ENCODE results near the gene PRMT1.
"Not testable (repeated sequence)": the region's sequence is repeated elsewhere in the genome, so short reads cannot be mapped to it uniquely, and the experiment has no call there.

PRMT1 gene

GRCh38 chr19:49677231-49677900 is at the start of gene PRMT1:
TSS of gene PRMT1 (plus strand) at chr19:49677271. CDS start at chr19:49677281, 10 bp downstream.
- DNase-seq: no peak

GRCh38 chr19:49629659-49630058 is 47.4 kb upstream of the PRMT1 start:
- DNase-seq: no peak

- DNase-seq: no peak
These were observed 46.0 kb upstream of the PRMT1 start for GRCh38 chr19:49631014-49631588.

- DNase-seq: no peak
These were observed 45.4 kb upstream of the PRMT1 start for GRCh38 chr19:49631610-49632192.

- DNase-seq: no peak
These were observed 44.5 kb upstream of the PRMT1 start for GRCh38 chr19:49632576-49632975.

GRCh38 chr19:49633273-49633672 is 43.8 kb upstream of the PRMT1 start:
- DNase-seq: not testable (repeated sequence)

GRCh38 chr19:49635530-49636232 is 41.4 kb upstream of the PRMT1 start:
- no peak for DNase-seq

GRCh38 chr19:49636233-49636932 is 40.7 kb upstream of the PRMT1 start:
- DNase-seq: no peak

- DNase-seq: peak; percentile 54
These were observed 39.0 kb upstream of the PRMT1 start for GRCh38 chr19:49637821-49638738.

GRCh38 chr19:49639401-49640112 is 37.5 kb upstream of the PRMT1 start:
- DNase-seq: no peak

- peak; percentile 100 for DNase-seq
These were observed 36.8 kb upstream of the PRMT1 start, which contains the start of gene RRAS for GRCh38 chr19:49640113-49640898. TSS of gene RRAS (minus strand) at chr19:49640143. CDS start at chr19:49640098, 45 bp downstream.

GRCh38 chr19:49641688-49642491 is 35.2 kb upstream of the PRMT1 start, which contains the start of gene SCAF1:
TSS of gene SCAF1 (plus strand) at chr19:49642209. CDS start at chr19:49645027, 2,818 bp downstream.
- DNase-seq: peak; percentile 100

- DNase-seq: no peak
These were observed 34.5 kb upstream of the PRMT1 start for GRCh38 chr19:49642492-49643035.

GRCh38 chr19:49643466-49643865 is 33.6 kb upstream of the PRMT1 start:
- DNase-seq: no peak

- no peak for DNase-seq
These were observed 31.5 kb upstream of the PRMT1 start for GRCh38 chr19:49645592-49645991.

- DNase-seq: no peak
These were observed 31.1 kb upstream of the PRMT1 start for GRCh38 chr19:49645995-49646394.

- no peak for DNase-seq
These were observed 30.5 kb upstream of the PRMT1 start for GRCh38 chr19:49646586-49646985.

GRCh38 chr19:49651029-49651819 is 25.8 kb upstream of the PRMT1 start:
- no peak for DNase-seq

All from amniotic stem cell (primary cell).